Measurements from ENCODE around the gene ALOX12B. TPM values are rescaled to one million over a fixed set of nuclear protein-coding genes. Genes with fewer than 3 reads are reported as not detected.
A peak's percentile ranks its signal among the peaks of the same experiment; 100 is the strongest.

Gene ALOX12B
- under 1 TPM; 0.27 to 0.31 TPM for total RNA-seq

- Mint-ChIP-seq H3K27me3 (peaks cover 20% of the 10 kb centered on the region), H3K4me1 (no peaks in the 10 kb centered on the region), H3K36me3 (ENCODE audit: low read depth) (no peaks in the 10 kb centered on the region), H3K27ac (peak within 1 kb of the TSS; percentile 15), H3K4me3 (no peak within 1 kb of the TSS), H3K9me3 (no peaks in the 10 kb centered on the region)
- no peak for DNase-seq
- POLR2A ChIA-PET = no interaction called here
- CTCF ChIA-PET = interaction anchor here (1.1 to 3.5 kb wide), 4 partner anchors 9 to 32 kb away, joined by 3 to 15 read pairs (median 6); no protein-coding TSS in a partner anchor
Measured at GRCh38 chr17:8087075-8087951, at the start of gene ALOX12B. Gene ALOX12B, minus strand, starts transcription at chr17:8087716. Its CDS starts 274 bp downstream, at chr17:8087442.

GRCh38 chr17:8133941-8134340 is 46.4 kb upstream of the ALOX12B start:
- DNase-seq = no peak

DNA sequence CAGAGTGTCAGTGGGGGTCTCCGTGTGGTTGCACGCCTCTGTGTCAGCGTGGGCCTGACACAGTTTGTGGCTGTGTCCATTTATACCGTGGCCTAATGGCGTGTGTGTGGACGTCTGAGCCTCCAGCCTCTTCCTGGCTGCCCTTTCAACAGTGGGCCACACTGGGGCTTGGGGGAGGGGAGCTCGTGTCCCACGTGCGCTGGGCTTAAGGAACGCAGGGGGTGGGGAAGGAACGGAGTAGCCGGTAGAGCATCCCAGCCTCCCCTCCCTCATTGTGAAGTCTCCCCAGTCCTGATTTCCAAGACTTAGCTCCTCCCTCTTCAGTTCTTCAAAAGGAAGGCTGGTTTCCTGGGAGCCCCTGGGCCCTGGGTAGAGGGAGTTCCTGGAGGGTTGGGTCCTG is 45.9 kb upstream of the ALOX12B start:
- H3K4me3 Mint-ChIP-seq = no peak overlapping the region
- no peaks in the 10 kb centered on the region for H3K36me3 Mint-ChIP-seq (ENCODE audit: low read depth)
- peaks cover 2% of the 10 kb centered on the region for H3K4me1 Mint-ChIP-seq
- no peaks in the 10 kb centered on the region for H3K9me3 Mint-ChIP-seq
- ChIA-PET POLR2A (no interaction called here), CTCF (interaction anchor here (0.7 to 2.2 kb wide), 3 partner anchors 10 to 39 kb away, joined by 3 to 10 read pairs (median 5); no protein-coding TSS in a partner anchor)
- DNase-seq = no peak
- H3K27me3 Mint-ChIP-seq = peaks cover 13% of the 10 kb centered on the region
- H3K27ac Mint-ChIP-seq = no peak overlapping the region

More at GRCh38 chr17:8133941-8134340, 46.4 kb upstream of the ALOX12B start:
- H3K36me3 Mint-ChIP-seq (ENCODE audit: low read depth) = no peaks in the 10 kb centered on the region
- H3K9me3 Mint-ChIP-seq = no peaks in the 10 kb centered on the region
- H3K4me1 Mint-ChIP-seq = peaks cover 2% of the 10 kb centered on the region
- CTCF ChIA-PET = interaction anchor here (0.7 to 2.2 kb wide), 3 partner anchors 11 to 104 kb away, joined by 4 to 10 read pairs (median 5); no protein-coding TSS in a partner anchor
- POLR2A ChIA-PET = interaction anchor here (0.7 kb wide), 1 partner anchor 94 kb away, joined by 6 read pairs; no protein-coding TSS in a partner anchor
- H3K27ac Mint-ChIP-seq = no peak overlapping the region
- peaks cover 12% of the 10 kb centered on the region for H3K27me3 Mint-ChIP-seq
- H3K4me3 Mint-ChIP-seq = no peak overlapping the region

- Mint-ChIP-seq H3K4me1 (peaks cover 6% of the 10 kb centered on the region), H3K4me3 (no peak overlapping the region), H3K36me3 (ENCODE audit: low read depth) (no peaks in the 10 kb centered on the region), H3K9me3 (no peaks in the 10 kb centered on the region), H3K27me3 (peaks cover 17% of the 10 kb centered on the region), H3K27ac (no peak overlapping the region)
- DNase-seq = no peak
- CTCF ChIA-PET = interaction anchor here (0.7 to 2.2 kb wide), 5 partner anchors 13 to 1449 kb away, joined by 3 to 10 read pairs (median 4); no protein-coding TSS in a partner anchor
- POLR2A ChIA-PET = interaction anchor here (0.9 kb wide), 1 partner anchor 41 kb away, joined by 3 read pairs; no protein-coding TSS in a partner anchor
Measured at GRCh38 chr17:8131844-8132441, 44.4 kb upstream of the ALOX12B start.

DNA sequence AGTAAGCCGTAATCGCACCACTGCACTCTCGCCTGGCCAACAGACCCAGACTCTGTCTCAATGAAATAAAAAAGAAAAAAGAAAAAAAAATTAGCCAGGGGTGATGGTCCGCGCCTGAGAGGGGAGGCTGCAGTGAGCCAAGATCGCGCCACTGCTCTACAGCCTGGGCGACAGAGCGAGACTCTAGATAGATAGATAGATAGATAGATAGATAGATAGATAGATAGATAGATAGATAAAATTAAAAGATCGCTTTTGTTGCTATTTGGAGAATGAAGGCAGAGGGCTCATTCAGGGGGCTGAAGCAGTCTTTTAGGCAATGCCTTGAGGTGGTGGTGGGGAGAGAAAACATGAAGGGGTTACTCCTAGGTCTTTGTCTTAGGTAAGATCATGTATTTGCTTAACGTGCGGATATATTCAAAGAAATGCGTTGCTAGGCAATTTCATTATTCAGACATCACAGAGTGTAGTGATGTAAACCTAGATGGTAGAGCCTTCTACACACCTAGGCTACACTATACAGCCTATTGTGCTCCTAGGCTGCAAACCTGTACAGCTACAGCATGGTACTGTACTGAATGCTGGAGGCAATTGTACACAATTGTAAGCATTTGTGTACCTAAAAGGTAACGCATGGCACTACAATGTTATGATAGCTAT is 40.7 kb upstream of the ALOX12B start:
- no peak for DNase-seq
- Mint-ChIP-seq H3K36me3 (ENCODE audit: low read depth) (peaks cover 3% of the 10 kb centered on the region), H3K27ac (peak overlapping the region; percentile 33), H3K9me3 (no peaks in the 10 kb centered on the region), H3K4me1 (peaks cover 39% of the 10 kb centered on the region), H3K4me3 (no peak overlapping the region), H3K27me3 (peaks cover 38% of the 10 kb centered on the region)
- POLR2A ChIA-PET = no interaction called here
- CTCF ChIA-PET = interaction anchor here (0.6 to 2.5 kb wide), 6 partner anchors 9 to 59 kb away, joined by 3 to 22 read pairs (median 5); no protein-coding TSS in a partner anchor

DNA sequence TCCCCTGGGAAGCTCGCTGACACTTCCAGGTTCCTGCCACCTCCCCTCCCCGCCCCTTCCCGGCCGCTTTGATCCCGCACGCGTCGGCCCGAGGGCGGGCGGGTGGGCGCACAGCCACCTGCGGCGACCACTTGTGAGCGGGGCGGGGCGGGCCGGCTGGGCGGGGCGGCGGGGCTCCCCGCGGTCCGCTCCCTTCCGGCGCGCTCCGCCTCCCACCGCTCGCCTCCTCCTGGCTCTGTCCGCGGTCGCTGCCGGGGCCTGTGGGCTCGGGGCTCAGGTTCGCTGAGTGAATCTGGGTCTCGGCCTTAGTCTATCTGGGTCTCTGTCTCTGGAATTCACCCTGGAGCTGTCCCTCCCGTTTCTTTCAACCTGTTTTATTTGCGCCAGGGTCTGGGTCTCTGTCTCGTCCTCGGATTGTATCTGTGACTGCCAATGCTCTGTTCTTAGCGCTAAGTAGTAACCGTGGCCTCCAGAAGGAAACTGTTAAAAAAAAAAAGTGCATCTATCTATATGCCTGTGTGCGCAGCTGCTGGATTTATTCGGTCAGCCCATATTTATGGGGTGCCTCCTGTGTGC is 39.1 kb upstream of the ALOX12B start:
- Mint-ChIP-seq H3K27ac (peak overlapping the region; percentile 88), H3K27me3 (peaks cover 50% of the 10 kb centered on the region), H3K9me3 (no peaks in the 10 kb centered on the region), H3K36me3 (ENCODE audit: low read depth) (peaks cover 3% of the 10 kb centered on the region), H3K4me1 (peaks cover 49% of the 10 kb centered on the region), H3K4me3 (peak overlapping the region; percentile 86)
- DNase-seq = peak; percentile 39
- ChIA-PET CTCF (interaction anchor here (1.0 to 2.5 kb wide), 7 partner anchors 8 to 182 kb away, joined by 3 to 22 read pairs (median 4); partner anchors contain the start of gene ALOXE3), POLR2A (interaction anchor here (0.6 to 1.3 kb wide), 2 partner anchors 47 to 440 kb away, joined by 3 to 7 read pairs; no protein-coding TSS in a partner anchor)

DNA sequence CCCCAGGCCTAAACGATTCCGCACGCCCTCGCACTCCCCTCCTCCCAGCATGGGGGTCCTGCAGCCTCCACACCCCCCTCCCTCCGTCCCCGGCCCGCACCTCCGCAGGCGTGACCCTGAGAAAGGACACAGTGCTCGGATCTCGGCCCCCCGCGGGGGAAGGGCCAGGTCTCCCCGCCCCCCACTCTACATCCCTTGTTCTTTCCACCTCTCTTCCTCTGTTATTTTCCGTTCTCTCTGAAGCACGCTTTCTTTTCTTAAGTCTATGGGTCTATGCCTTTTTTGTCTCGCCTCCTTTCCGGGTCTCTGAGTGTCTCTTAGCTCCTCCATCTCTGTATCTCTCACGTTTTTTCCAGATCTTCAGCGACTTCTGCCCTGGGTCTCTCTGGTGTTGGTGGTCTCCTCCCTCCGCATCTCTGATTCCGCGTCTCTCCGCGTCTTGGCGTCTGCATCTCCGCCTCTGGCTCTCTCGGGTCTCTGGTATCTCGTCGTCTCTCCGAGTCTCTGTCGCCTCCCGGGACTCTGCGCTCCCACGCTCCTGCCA is 38.5 kb upstream of the ALOX12B start:
- Mint-ChIP-seq H3K9me3 (no peaks in the 10 kb centered on the region), H3K36me3 (ENCODE audit: low read depth) (peaks cover 3% of the 10 kb centered on the region), H3K4me1 (peaks cover 51% of the 10 kb centered on the region), H3K27me3 (peaks cover 50% of the 10 kb centered on the region), H3K4me3 (peak overlapping the region; percentile 86), H3K27ac (peak overlapping the region; percentile 88)
- CTCF ChIA-PET = interaction anchor here (1.0 to 2.5 kb wide), 3 partner anchors 13 to 29 kb away, joined by 3 to 22 read pairs (median 4); no protein-coding TSS in a partner anchor
- DNase-seq = peak; percentile 32
- POLR2A ChIA-PET = interaction anchor here (1.3 kb wide), 1 partner anchor 48 kb away, joined by 7 read pairs; no protein-coding TSS in a partner anchor

DNA sequence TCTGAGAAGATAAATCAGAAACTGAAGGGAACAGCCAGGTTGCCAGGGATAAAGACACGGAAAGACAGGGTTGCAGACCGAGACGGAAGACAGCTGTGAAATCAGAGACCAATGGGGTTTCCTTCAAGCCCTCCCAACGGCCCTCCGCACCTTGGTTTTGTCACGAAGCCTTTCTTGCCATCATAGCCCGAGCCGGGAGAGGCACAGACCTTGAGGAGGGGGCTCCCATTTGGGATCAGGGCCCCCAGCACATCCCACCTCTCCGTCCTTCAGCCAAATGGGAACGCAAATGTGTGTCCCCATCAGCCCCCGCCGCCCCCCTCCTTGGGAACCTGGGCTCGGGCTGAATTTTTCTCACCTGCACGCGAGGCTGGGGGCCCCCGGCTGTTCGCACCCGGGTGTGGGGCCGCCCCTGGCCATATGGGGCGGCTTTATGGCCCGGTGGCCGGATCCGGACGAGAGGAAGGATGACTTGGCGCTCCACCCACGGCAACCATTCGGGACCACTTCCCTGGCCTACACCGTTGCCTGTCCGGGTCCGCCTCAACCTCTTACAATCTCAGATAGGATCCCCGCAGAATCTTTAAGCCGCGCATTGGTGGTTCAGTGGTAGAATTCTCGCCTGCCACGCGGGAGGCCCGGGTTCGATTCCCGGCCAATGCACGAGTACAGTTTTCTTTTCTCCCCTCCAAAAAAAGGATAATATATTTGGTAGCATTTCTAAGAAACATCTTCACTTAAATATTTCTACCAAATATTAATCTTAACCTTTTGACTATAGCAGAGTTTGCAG is 37.8 kb upstream of the ALOX12B start:
- CTCF ChIA-PET = interaction anchor here (0.7 to 4.0 kb wide), 6 partner anchors 13 to 83 kb away, joined by 3 to 27 read pairs (median 4); no protein-coding TSS in a partner anchor
- DNase-seq = peak; percentile 81
- H3K27me3 Mint-ChIP-seq = peaks cover 51% of the 10 kb centered on the region
- POLR2A ChIA-PET = no interaction called here
- H3K27ac Mint-ChIP-seq = peak overlapping the region; percentile 88
- H3K9me3 Mint-ChIP-seq = no peaks in the 10 kb centered on the region
- peak overlapping the region; percentile 86 for H3K4me3 Mint-ChIP-seq
- peaks cover 58% of the 10 kb centered on the region for H3K4me1 Mint-ChIP-seq
- peaks cover 3% of the 10 kb centered on the region for H3K36me3 Mint-ChIP-seq (ENCODE audit: low read depth)

- Mint-ChIP-seq H3K4me1 (peaks cover 66% of the 10 kb centered on the region), H3K36me3 (ENCODE audit: low read depth) (peaks cover 3% of the 10 kb centered on the region), H3K4me3 (peak overlapping the region; percentile 86), H3K27ac (peak overlapping the region; percentile 16), H3K9me3 (no peaks in the 10 kb centered on the region), H3K27me3 (peaks cover 48% of the 10 kb centered on the region)
- POLR2A ChIA-PET = no interaction called here
- DNase-seq = no peak
- CTCF ChIA-PET = interaction anchor here (0.5 to 4.0 kb wide), 12 partner anchors 11 to 1597 kb away, joined by 3 to 27 read pairs (median 3); no protein-coding TSS in a partner anchor
Measured at GRCh38 chr17:8124350-8125153, 37.0 kb upstream of the ALOX12B start.

GRCh38 chr17:8123695-8124349 is 36.3 kb upstream of the ALOX12B start, which contains the start of gene HES7:
Gene HES7, minus strand, starts transcription at chr17:8124106. Its CDS starts 22 bp downstream, at chr17:8124084.
- H3K4me1 Mint-ChIP-seq = peaks cover 70% of the 10 kb centered on the region
- CTCF ChIA-PET = interaction anchor here (0.5 to 4.0 kb wide), 13 partner anchors 10 to 1597 kb away, joined by 3 to 27 read pairs (median 4); no protein-coding TSS in a partner anchor
- no peaks in the 10 kb centered on the region for H3K9me3 Mint-ChIP-seq
- H3K4me3 Mint-ChIP-seq = peak within 1 kb of the TSS; percentile 86
- POLR2A ChIA-PET = interaction anchor here (2.3 kb wide), 1 partner anchor 49 kb away, joined by 8 read pairs; no protein-coding TSS in a partner anchor
- DNase-seq = no peak
- peaks cover 50% of the 10 kb centered on the region for H3K27me3 Mint-ChIP-seq
- peaks cover 3% of the 10 kb centered on the region for H3K36me3 Mint-ChIP-seq (ENCODE audit: low read depth)
- peak within 1 kb of the TSS; percentile 16 for H3K27ac Mint-ChIP-seq
